ENCODE data around the gene AAR2. TPM values are rescaled to one million over a fixed set of nuclear protein-coding genes. Genes with fewer than 3 reads are reported as not detected.

Gene AAR2
- 26.2 TPM for polyA plus RNA-seq (ENCODE audit: insufficient read length)

GRCh38 chr20:36235892-36236785, at the start of gene AAR2:
AAR2 (plus strand) TSS chr20:36236478; CDS start chr20:36239869, 3,391 bp downstream.
- DNase-seq (ENCODE audit: low read depth), result peak; percentile 50

- no peak for DNase-seq (ENCODE audit: low read depth)
Observed at GRCh38 chr20:36193977-36194712, 42.1 kb upstream of the AAR2 start.

GRCh38 chr20:36196676-36197075, 39.6 kb upstream of the AAR2 start:
- DNase-seq (ENCODE audit: low read depth), result no peak

- no peak for DNase-seq (ENCODE audit: low read depth)
Observed at GRCh38 chr20:36197271-36197670, 39.0 kb upstream of the AAR2 start.

- DNase-seq (ENCODE audit: low read depth), result peak; percentile 35
Observed at GRCh38 chr20:36199345-36200257, 36.7 kb upstream of the AAR2 start.

GRCh38 chr20:36200451-36200850, 35.8 kb upstream of the AAR2 start:
- DNase-seq (ENCODE audit: low read depth), result no peak

- DNase-seq (ENCODE audit: low read depth), result no peak
Observed at GRCh38 chr20:36201198-36201597, 35.1 kb upstream of the AAR2 start.

- DNase-seq (ENCODE audit: low read depth), result no peak
Observed at GRCh38 chr20:36202891-36203338, 33.4 kb upstream of the AAR2 start.

- DNase-seq (ENCODE audit: low read depth), result no peak
Observed at GRCh38 chr20:36203861-36204260, 32.4 kb upstream of the AAR2 start.

GRCh38 chr20:36205026-36205425, 31.3 kb upstream of the AAR2 start:
- no peak for DNase-seq (ENCODE audit: low read depth)

GRCh38 chr20:36206068-36206467, 30.2 kb upstream of the AAR2 start:
- DNase-seq (ENCODE audit: low read depth), result no peak

- no peak for DNase-seq (ENCODE audit: low read depth)
Observed at GRCh38 chr20:36206641-36207040, 29.6 kb upstream of the AAR2 start.

- no peak for DNase-seq (ENCODE audit: low read depth)
Observed at GRCh38 chr20:36207602-36208001, 28.7 kb upstream of the AAR2 start.

GRCh38 chr20:36208257-36208656, 28.0 kb upstream of the AAR2 start:
- no peak for DNase-seq (ENCODE audit: low read depth)

GRCh38 chr20:36210436-36211021, 25.7 kb upstream of the AAR2 start:
- no peak for DNase-seq (ENCODE audit: low read depth)

- DNase-seq (ENCODE audit: low read depth), result no peak
Observed at GRCh38 chr20:36213362-36213761, 22.9 kb upstream of the AAR2 start.

- no peak for DNase-seq (ENCODE audit: low read depth)
Observed at GRCh38 chr20:36214684-36215256, 21.5 kb upstream of the AAR2 start.

GRCh38 chr20:36215778-36216177, 20.5 kb upstream of the AAR2 start:
- DNase-seq (ENCODE audit: low read depth), result no peak

GRCh38 chr20:36216314-36217025, 19.8 kb upstream of the AAR2 start:
- DNase-seq (ENCODE audit: low read depth), result no peak

- DNase-seq (ENCODE audit: low read depth), result no peak
Observed at GRCh38 chr20:36217226-36217625, 19.1 kb upstream of the AAR2 start.

All from forelimb muscle (tissue), 1 donor.